Stomach (tissue), 9 donors: ENCODE results near the gene HDAC11. TPM values are rescaled to one million over a fixed set of nuclear protein-coding genes. Genes with fewer than 3 reads are reported as not detected.

Experiments
- DNase-seq, 2 donors: peaks; one replicate each; pipeline versions ENCODE4 v3.0.0 to v3.0.0-alpha.2; 2013 to 2019
- H3K27ac ChIP-seq, 5 donors: fragments of 200-600 bp in 4 of 5; sonication (generic) in 4 of 5; one replicate each; pipeline ENCODE4 v1.5.1; 2013 to 2019; ENCODE audit warnings: mild to moderate bottlenecking in 1 of 5, moderate library complexity in 1 of 5
- H3K27me3 ChIP-seq, 3 donors: fragments of 200-600 bp; sonication (generic); one replicate each; pipeline ENCODE4 v1.5.1; 2017 to 2019; ENCODE audit warnings: mixed run types in 1 of 3
- H3K36me3 ChIP-seq, 4 donors: fragments of 200-600 bp; sonication (generic); 1 replicate in 3 of 4; 2 replicates in 1 of 4; pipeline ENCODE4 v1.5.1; 2016 to 2019
- H3K4me1 ChIP-seq, 4 donors: fragments of 200-600 bp; sonication (generic); one replicate each; pipeline ENCODE4 v1.5.1; 2016 to 2019
- H3K4me3 ChIP-seq, 4 donors: fragments of 200-600 bp; sonication (generic) in 3 of 4; one replicate each; pipeline ENCODE4 v1.5.1; 2016 to 2019; ENCODE audit warnings: mild to moderate bottlenecking in 1 of 4
- H3K9me3 ChIP-seq, 4 donors: fragments of 200-600 bp; sonication (generic); one replicate each; pipeline ENCODE4 v1.5.1; 2016 to 2019
- CTCF ChIP-seq, 7 experiments: fragments of 450-650 bp in 4 of 7; fragments of 200-600 bp in 3 of 7; sonication (generic) in 3 of 7; IDR thresholded peaks; one replicate each; pipeline ENCODE4 v1.5.1; 2016 to 2019; ENCODE audit warnings: antibody characterized with exemption in 7 of 7, control low read depth in 2 of 7, mild to moderate bottlenecking in 1 of 7
- EP300 ChIP-seq: sonication (generic); formaldehyde crosslinking; IDR thresholded peaks from one replicate; pipeline ENCODE4 v1.6.1; 2017; ENCODE audit warnings: antibody characterized with exemption
- POLR2A ChIP-seq, 4 donors: fragments of 450-650 bp; IDR thresholded peaks; one replicate each; pipeline ENCODE4 v1.6.1; 2016; ENCODE audit warnings: antibody characterized with exemption in 4 of 4, control low read depth in 2 of 4, mild to moderate bottlenecking in 1 of 4, moderate library complexity in 1 of 4
- POLR2AphosphoS5 ChIP-seq, 3 donors: sonication (generic); formaldehyde crosslinking; IDR thresholded peaks; one replicate each; pipeline ENCODE4 v1.6.1; 2016; ENCODE audit warnings: antibody characterized with exemption in 3 of 3
- WGBS, 5 donors: extraction: QIAGEN DNeasy Blood & Tissue Kit in 3 of 5; methylation state at CpG; one replicate each; pipeline versions ENCODE4 v1.1.5 to v1.1.7; 2013 to 2018; 5-methylcytosine and 5-hydroxymethylcytosine counted together
- intact Hi-C: fragments of 100-400 bp; cut with DNase I; formaldehyde crosslinking; loops from one replicate; pipeline ENCODE4 v1.15.1; 2023; ENCODE audit warnings: low total_unique reads
- polyA plus RNA-seq, 3 donors: library from polyadenylated mRNA; stranded (reverse); fragments of 200-250 nt; gene quantifications; one replicate each; pipeline ENCODE4 v1.2.3, GENCODE V29; 2013
- total RNA-seq, 5 donors: library from RNA; depleted of rRNA; stranded (reverse); fragments of >200 nt; gene quantifications; one replicate each; pipeline versions ENCODE4 v1.1.0 to v1.2.3, GENCODE V29; 2014 to 2016
- donor health status: healthy with polysubstance abuse.
- donor health status: Bipolar disorder and iron deficiency.
- donor health status: healthy.

HDAC11 gene
- total and polyA plus RNA-seq, 8 donors: 4.9 to 16.6 (median 15.4) TPM; not detected in 1

DNA sequence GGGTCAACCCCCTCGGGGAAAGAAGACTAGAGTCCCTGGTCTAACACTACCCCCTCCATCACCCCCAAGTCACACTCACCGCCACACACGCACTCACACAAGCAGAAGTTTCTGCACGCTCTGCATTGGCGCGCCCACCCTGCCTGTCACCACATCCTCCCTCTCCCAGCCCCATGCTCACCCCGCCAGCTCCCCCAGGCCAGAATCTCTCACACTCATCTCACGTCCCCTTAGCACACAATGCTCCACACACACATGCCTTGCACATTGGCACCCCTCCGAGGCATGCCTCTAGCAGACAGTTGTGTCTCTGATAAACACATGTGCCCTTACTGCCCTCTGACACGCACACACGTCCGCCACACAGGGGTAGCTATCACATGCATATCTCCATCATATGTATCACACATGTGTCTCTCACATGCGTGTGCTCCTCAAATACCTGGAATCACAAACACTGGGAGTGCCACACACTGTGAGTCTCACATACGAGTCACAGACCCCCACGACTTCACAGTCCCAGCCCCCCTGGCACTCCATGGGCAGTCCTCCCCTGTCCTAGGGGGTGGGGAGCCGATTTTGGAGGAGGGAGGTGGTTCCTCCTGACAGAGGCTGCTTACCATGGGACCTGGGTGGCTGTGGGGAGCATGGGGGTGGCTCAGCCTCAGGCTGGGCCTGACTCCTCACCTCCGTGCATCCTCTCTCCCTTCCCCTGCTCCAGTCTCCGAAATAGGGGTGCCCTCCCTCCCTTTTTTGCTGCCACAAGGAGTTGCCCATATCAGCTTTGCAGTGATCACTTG lies 69.7 kb downstream of the HDAC11 start:
- peaks cover 4 to 31% (median 18%) of the 10 kb centered on the region in 4 donors for H3K4me1 ChIP-seq
- peak overlapping the region; percentile 41 to 46 (median 42) for H3K4me3 ChIP-seq
- 59 to 68% (median 62%) methylated on average over 18 of the region's 18 CpGs for WGBS, 5 donors
- no peaks in the 10 kb centered on the region for H3K9me3 ChIP-seq
- H3K36me3 ChIP-seq: no peaks in the 10 kb centered on the region
- no peak for TF ChIP-seq POLR2A (IDR thresholded peaks at IDR 0.05)
- TF ChIP-seq CTCF (IDR thresholded peaks at IDR 0.05): no peak
- TF ChIP-seq EP300: no peak
- no peak for TF ChIP-seq POLR2AphosphoS5 (IDR thresholded peaks at IDR 0.05)
- peaks cover 0 to 61% (median 20%) of the 10 kb centered on the region in 3 donors for H3K27me3 ChIP-seq
- peak overlapping the region in 4 of 5 donors; percentile 26 to 71 (median 52) for H3K27ac ChIP-seq
- intact Hi-C loops: no loop called here
- DNase-seq: peak in 1 of 2 donors; percentile 61

GRCh38 chr3:13550423-13550690 lies 70.3 kb downstream of the HDAC11 start:
- WGBS, 5 donors: 35 to 63% (median 61%) methylated on average over 2 of the region's 2 CpGs
- intact Hi-C loops: no loop called here
- H3K36me3 ChIP-seq: no peaks in the 10 kb centered on the region
- no peak for DNase-seq
- H3K4me1 ChIP-seq: peaks cover 4 to 31% (median 18%) of the 10 kb centered on the region in 4 donors
- TF ChIP-seq POLR2A (IDR thresholded peaks at IDR 0.05) (no peak), EP300 (no peak), CTCF (IDR thresholded peaks at IDR 0.05) (no peak), POLR2AphosphoS5 (IDR thresholded peaks at IDR 0.05) (no peak)
- H3K4me3 ChIP-seq: peak overlapping the region; percentile 2 to 46 (median 42)
- H3K27ac ChIP-seq: peak overlapping the region in 2 of 5 donors; percentile 4 to 38
- no peaks in the 10 kb centered on the region for H3K9me3 ChIP-seq
- peaks cover 0 to 60% (median 20%) of the 10 kb centered on the region in 3 donors for H3K27me3 ChIP-seq

- no peaks in the 10 kb centered on the region for H3K36me3 ChIP-seq
- DNase-seq: no peak
- no peak for TF ChIP-seq EP300
- peaks cover 0 to 64% (median 20%) of the 10 kb centered on the region in 3 donors for H3K27me3 ChIP-seq
- 70 to 87% (median 79%) methylated on average over 13 of the region's 13 CpGs for WGBS, 5 donors
- intact Hi-C loops: no loop called here
- peak overlapping the region in 2 of 4 donors; percentile 2 to 6 for H3K4me3 ChIP-seq
- H3K4me1 ChIP-seq: peaks cover 4 to 31% (median 18%) of the 10 kb centered on the region in 4 donors
- H3K9me3 ChIP-seq: no peaks in the 10 kb centered on the region
- H3K27ac ChIP-seq: no peak overlapping the region
Observed at GRCh38 chr3:13550791-13551360, 70.8 kb downstream of the HDAC11 start.

DNA sequence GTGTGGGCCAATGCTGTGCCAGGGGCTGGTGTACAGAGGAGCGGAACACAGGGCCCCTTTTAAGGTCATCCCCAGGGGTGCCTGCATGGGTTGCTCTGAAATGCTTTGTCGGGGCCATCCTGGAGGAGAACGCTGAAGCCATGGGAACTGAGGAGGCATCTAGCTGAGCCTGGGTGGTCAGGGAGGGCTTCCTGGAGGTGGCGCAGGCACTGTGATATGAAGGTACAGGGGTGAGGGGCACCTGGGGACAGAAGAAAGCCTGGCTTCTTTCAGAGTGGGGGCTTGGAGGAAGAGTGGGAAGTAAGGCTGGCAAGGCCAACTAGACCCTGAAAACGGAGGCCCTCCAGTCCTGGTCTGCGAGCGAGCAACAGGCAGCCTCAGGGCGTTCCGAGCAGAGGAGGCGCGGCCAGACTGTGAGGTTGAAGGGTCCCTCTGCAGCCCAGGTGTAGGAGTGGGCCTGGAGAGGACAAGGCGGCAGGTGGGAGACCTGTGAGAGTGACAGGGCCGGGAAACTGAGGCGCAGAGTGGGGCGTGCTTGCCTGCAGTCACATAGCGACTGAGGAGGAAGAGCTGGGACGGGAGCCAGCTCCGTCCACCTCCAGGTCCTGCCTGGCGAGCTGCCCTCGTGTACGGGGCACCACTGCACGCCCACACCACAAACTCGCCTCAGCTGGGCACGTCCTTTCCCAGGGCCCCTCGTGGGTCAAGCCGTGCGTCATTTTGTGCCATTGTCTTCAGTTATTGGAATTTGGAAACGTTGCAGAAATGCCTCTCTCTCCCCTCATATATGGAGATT lies 72.9 kb downstream of the HDAC11 start:
- whole genome bisulfite sequencing, 5 donors: 56 to 68% (median 58%) methylated on average over 25 to 28 of the region's 28 CpGs
- Histone ChIP-seq H3K27me3 (peaks cover 0 to 63% (median 17%) of the 10 kb centered on the region in 3 donors), H3K9me3 (no peaks in the 10 kb centered on the region), H3K4me3 (no peak overlapping the region), H3K27ac (no peak overlapping the region), H3K4me1 (peaks cover 4 to 28% (median 18%) of the 10 kb centered on the region in 4 donors), H3K36me3 (no peaks in the 10 kb centered on the region)
- DNase-seq: peak in 1 of 2 donors; percentile 29
- intact Hi-C loops: no loop called here
- TF ChIP-seq POLR2A (IDR thresholded peaks at IDR 0.05) (no peak), CTCF (IDR thresholded peaks at IDR 0.05) (no peak), POLR2AphosphoS5 (IDR thresholded peaks at IDR 0.05) (no peak), EP300 (no peak)
